Right lobe of liver (tissue), 4 donors: Measurements from ENCODE around the gene CD244.

ENCODE experiments used
- POLR2A ChIP-seq: fragments of 450-650 bp; IDR thresholded peaks from one replicate; pipeline ENCODE4 v1.6.1; 2017; ENCODE audit warnings: antibody characterized with exemption, mild to moderate bottlenecking
- TF ChIP-seq, protein P1 (sequence below), 4 donors: fragments of 200-600 bp in 3 of 4; fragments of 450-650 bp in 1 of 4; IDR thresholded peaks; one replicate each; pipeline versions ENCODE4 v1.5.1 to v1.8.0; 2016 to 2022; ENCODE audit warnings: antibody characterized with exemption in 4 of 4, mild to moderate bottlenecking in 2 of 4
- donor health status: DM: no; HTN: no; CAD: no.
- donor health status: DM: no; HTN: no; CAD: no.
- donor health status: DM: no; HTN: yes; CAD: no.

DNA sequence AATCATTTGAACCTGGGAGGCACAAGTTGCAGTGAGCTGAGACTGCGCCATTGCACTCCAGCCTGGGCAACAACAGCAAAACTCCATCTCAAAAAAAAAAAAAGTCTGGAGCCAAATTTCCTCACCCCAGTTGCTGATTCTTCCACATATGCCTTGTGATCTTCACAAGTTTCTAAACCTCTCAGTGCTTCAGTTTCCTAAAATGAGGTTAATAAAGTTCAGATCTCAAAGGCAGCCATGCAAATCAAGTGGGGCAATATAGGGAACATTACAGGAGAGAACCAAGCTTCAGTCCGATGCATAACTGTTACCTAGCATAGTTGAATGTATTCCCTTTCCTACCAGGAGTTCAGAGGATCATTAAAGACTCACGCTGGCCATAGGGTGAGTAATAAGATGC lies 17.5 kb upstream of the CD244 start:
- TF ChIP-seq, protein P1, sequence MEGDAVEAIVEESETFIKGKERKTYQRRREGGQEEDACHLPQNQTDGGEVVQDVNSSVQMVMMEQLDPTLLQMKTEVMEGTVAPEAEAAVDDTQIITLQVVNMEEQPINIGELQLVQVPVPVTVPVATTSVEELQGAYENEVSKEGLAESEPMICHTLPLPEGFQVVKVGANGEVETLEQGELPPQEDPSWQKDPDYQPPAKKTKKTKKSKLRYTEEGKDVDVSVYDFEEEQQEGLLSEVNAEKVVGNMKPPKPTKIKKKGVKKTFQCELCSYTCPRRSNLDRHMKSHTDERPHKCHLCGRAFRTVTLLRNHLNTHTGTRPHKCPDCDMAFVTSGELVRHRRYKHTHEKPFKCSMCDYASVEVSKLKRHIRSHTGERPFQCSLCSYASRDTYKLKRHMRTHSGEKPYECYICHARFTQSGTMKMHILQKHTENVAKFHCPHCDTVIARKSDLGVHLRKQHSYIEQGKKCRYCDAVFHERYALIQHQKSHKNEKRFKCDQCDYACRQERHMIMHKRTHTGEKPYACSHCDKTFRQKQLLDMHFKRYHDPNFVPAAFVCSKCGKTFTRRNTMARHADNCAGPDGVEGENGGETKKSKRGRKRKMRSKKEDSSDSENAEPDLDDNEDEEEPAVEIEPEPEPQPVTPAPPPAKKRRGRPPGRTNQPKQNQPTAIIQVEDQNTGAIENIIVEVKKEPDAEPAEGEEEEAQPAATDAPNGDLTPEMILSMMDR (IDR thresholded peaks at IDR 0.05): no peak
- TF ChIP-seq POLR2A: no peak
